Endothelial cell of umbilical vein (primary cell): Measurements from ENCODE around the gene DHCR7. TPM values are rescaled to one million over a fixed set of nuclear protein-coding genes. Genes with fewer than 3 reads are reported as not detected.

Experiments
- BruUV-seq: library from RNA; stranded (reverse); fragments of 400-500 nt; replicated peaks from 2 replicates; lab custom pipeline; 2021; lab: Mats Ljungman, UMichigan
- CTCF ChIA-PET: fragments of 300-600, 350-600 bp; sonication (Branson Sonifier 250); formaldehyde crosslinking; loops from one replicate; lab custom pipeline; 2021; ENCODE audit warnings: antibody characterized with exemption, inconsistent platforms; lab: Charles Lee
- POLR2A ChIA-PET: fragments of 300-600, 350-600 bp; sonication (Branson Sonifier 250); formaldehyde crosslinking; loops from one replicate; lab custom pipeline; 2021; ENCODE audit warnings: antibody characterized with exemption, inconsistent platforms; lab: Charles Lee
- DNase-seq: peaks from one replicate; pipeline ENCODE4 v3.0.0-alpha.2; 2011; ENCODE audit warnings: low read depth, low spot score
- FAIRE-seq: peaks from 2 replicates; lab custom pipeline; 2011; peaks lifted over from hg19 to GRCh38; lab: Jason Lieb, UNC
- H2AFZ ChIP-seq: 2 replicates; pipeline ENCODE4 v1.6.0; 2012; ENCODE audit warnings: low read depth, low read length, control low read depth, inconsistent platforms
- H3K27ac ChIP-seq: 2 replicates; pipeline ENCODE4 v1.5.1; 2011; ENCODE audit warnings: low read depth, mild to moderate bottlenecking, control low read depth, low read length, moderate library complexity; ENCODE audit not compliant: insufficient read depth
- H3K27me3 ChIP-seq, 2 experiments: 2 replicates each; pipeline versions ENCODE4 v1.6.0 to v1.6.1; 2011; ENCODE audit warnings: low read length in 2 of 2, mixed read lengths in 1 of 2; ENCODE audit not compliant: control insufficient read depth in 2 of 2, insufficient read depth in 2 of 2
- H3K36me3 ChIP-seq, 2 experiments: 2 replicates in 1 of 2; 3 replicates in 1 of 2; pipeline ENCODE4 v1.5.1; 2011; ENCODE audit warnings: low read length in 2 of 2, mild to moderate bottlenecking in 1 of 2, moderate library complexity in 1 of 2; ENCODE audit not compliant: control insufficient read depth in 2 of 2, insufficient read depth in 2 of 2; ENCODE audit errors: extremely low read depth in 1 of 2
- H3K4me1 ChIP-seq: 3 replicates; pipeline ENCODE4 v1.5.1; 2011; ENCODE audit warnings: mild to moderate bottlenecking, low read length; ENCODE audit not compliant: control insufficient read depth, insufficient read depth; ENCODE audit errors: extremely low read depth
- H3K4me2 ChIP-seq: 2 replicates; pipeline ENCODE4 v1.6.1; 2011; ENCODE audit warnings: low read length, control low read depth, mixed read lengths; ENCODE audit not compliant: insufficient read depth
- H3K4me3 ChIP-seq, 3 experiments: fragments of 200-600 bp in 1 of 3; sonication (generic), shearing (Covaris generic) in 1 of 3; replicated peaks in 1 of 3; 2 replicates each; pipeline ENCODE4 v1.5.1; 2011 to 2016; ENCODE audit warnings: control low read depth in 3 of 3, low read length in 3 of 3, mild to moderate bottlenecking in 2 of 3, inconsistent platforms in 1 of 3, low read depth in 1 of 3, moderate library complexity in 1 of 3; ENCODE audit not compliant: insufficient read depth in 1 of 3
- H3K79me2 ChIP-seq: 2 replicates; pipeline ENCODE4 v1.6.0; 2012; ENCODE audit warnings: low read length, inconsistent platforms; ENCODE audit not compliant: control insufficient read depth, insufficient read depth
- H3K9ac ChIP-seq: replicated peaks from 2 replicates; pipeline ENCODE3; 2011; ENCODE audit warnings: low read length, control low read depth; ENCODE audit not compliant: insufficient read depth; ENCODE audit errors: extremely low read depth
- H3K9me1 ChIP-seq: replicated peaks from 3 replicates; pipeline ENCODE4 v1.6.0; 2011; ENCODE audit warnings: mild to moderate bottlenecking, low read length; ENCODE audit not compliant: control insufficient read depth, insufficient read depth; ENCODE audit errors: extremely low read depth
- H3K9me3 ChIP-seq: replicated peaks from 2 replicates; pipeline ENCODE4 v1.5.1; 2012; ENCODE audit warnings: low read length, inconsistent platforms; ENCODE audit not compliant: control insufficient read depth, insufficient read depth
- H4K20me1 ChIP-seq: replicated peaks from 2 replicates; pipeline ENCODE3; 2011; ENCODE audit warnings: mild to moderate bottlenecking, low read length; ENCODE audit not compliant: control insufficient read depth, insufficient read depth; ENCODE audit errors: extremely low read depth
- CTCF ChIP-seq, 2 donors: IDR thresholded peaks; 1 replicate in 1 of 2; 2 replicates in 1 of 2; pipeline ENCODE4 v1.5.1; 2011; ENCODE audit warnings: low read length in 2 of 2, mild to moderate bottlenecking in 2 of 2, moderate library complexity in 2 of 2, control low read depth in 1 of 2, inconsistent platforms in 1 of 2, low read depth in 1 of 2; ENCODE audit not compliant: insufficient read depth in 1 of 2; ENCODE audit errors: extremely low read depth in 1 of 2
- EZH2 ChIP-seq: IDR thresholded peaks from 2 replicates; pipeline ENCODE4 v1.6.1; 2012; ENCODE audit warnings: borderline replicate concordance, low read depth, mild to moderate bottlenecking, moderate library complexity, low read length, inconsistent platforms; ENCODE audit not compliant: severe bottlenecking
- FOS ChIP-seq: IDR thresholded peaks from 2 replicates; pipeline ENCODE4 v1.6.1; 2011; ENCODE audit warnings: mild to moderate bottlenecking, low read length, moderate library complexity, borderline replicate concordance; ENCODE audit not compliant: insufficient read depth
- GATA2 ChIP-seq: IDR thresholded peaks from 2 replicates; pipeline ENCODE4 v1.7.0; 2011; ENCODE audit warnings: low read depth, mild to moderate bottlenecking, moderate library complexity, mixed read lengths, low read length; ENCODE audit not compliant: insufficient read length, insufficient read depth
- JUN ChIP-seq: IDR thresholded peaks from 2 replicates; pipeline ENCODE4 v1.6.1; 2011; ENCODE audit warnings: borderline replicate concordance, low read depth; ENCODE audit not compliant: insufficient read length, insufficient read depth
- MAX ChIP-seq: IDR thresholded peaks from 2 replicates; pipeline ENCODE4 v1.6.1; 2011; ENCODE audit not compliant: insufficient read depth, insufficient read length
- MYC ChIP-seq: IDR thresholded peaks from one replicate; pipeline ENCODE4 v1.6.1; 2011; ENCODE audit warnings: mild to moderate bottlenecking, low read depth, low read length
- POLR2A ChIP-seq: IDR thresholded peaks from 2 replicates; pipeline ENCODE4 v1.6.1; 2012; ENCODE audit warnings: low read depth, mild to moderate bottlenecking, control low read depth, low read length
- POLR2AphosphoS5 ChIP-seq: IDR thresholded peaks from 2 replicates; pipeline ENCODE4 v1.6.1; 2012; ENCODE audit warnings: low read depth, mild to moderate bottlenecking, control low read depth, low read length, moderate library complexity; ENCODE audit not compliant: insufficient read depth
- dilution Hi-C: fragments of 300-500 bp; cut with MboI; formaldehyde crosslinking; loops from one replicate; pipeline ENCODE4 v1.15.0; 2019; ENCODE audit warnings: low sequenced_read_pairs; ENCODE audit not compliant: extremely low pct_ligation_motif_present
- intact Hi-C: fragments of 100-400 bp; cut with micrococcal nuclease; formaldehyde crosslinking; loops from one replicate; pipeline ENCODE4 v1.10.0; 2022
- polyA plus RNA-seq, 4 experiments: library from polyadenylated mRNA; depleted of rRNA in 3 of 4; stranded (reverse) in 3 of 4; unstranded in 1 of 4; fragments of >200 nt; gene quantifications; 2 replicates each; pipeline versions ENCODE4 v1.2.1 to v1.2.3, GENCODE V29; 2011 to 2012; ENCODE audit warnings: missing spikeins in 1 of 4
- total RNA-seq: library from RNA; stranded (reverse); gene quantifications from 2 replicates; pipeline ENCODE4 v1.2.3, GENCODE V29; 2021

The DHCR7 gene
- total and polyA plus RNA-seq, 2 donors (not counting 3 experiments of a cell fraction or from before 2014, with no cell fraction given), result 171 to 175 TPM

GRCh38 chr11:71397331-71397860 is 50.8 kb downstream of the DHCR7 start:
- TF ChIP-seq FOS (no peak), MYC (no peak), POLR2A (no peak), EZH2 (no peak), CTCF (IDR thresholded peaks at IDR 0.05; ENCODE audit: extremely low read depth in 1 of 2, insufficient read depth in 1 of 2, low read depth in 1 of 2, low read length in 2 of 2) (no peak), MAX (no peak), JUN (no peak), GATA2 (no peak), POLR2AphosphoS5 (no peak)
- BruUV-seq, result no TSS peak
- ChIA-PET POLR2A (no interaction called here), CTCF (no interaction called here)
- H3K36me3 ChIP-seq, result no peaks in the 10 kb centered on the region
- no peak for DNase-seq
- no peaks in the 10 kb centered on the region for H3K4me1 ChIP-seq
- intact Hi-C loops, result no loop called here
- no peaks in the 10 kb centered on the region for H3K27me3 ChIP-seq
- no peak overlapping the region for H3K9ac ChIP-seq
- H3K4me2 ChIP-seq, result no peak overlapping the region
- H3K27ac ChIP-seq, result no peak overlapping the region
- dilution Hi-C loops, result no loop called here
- no peak overlapping the region for H2AFZ ChIP-seq
- H4K20me1 ChIP-seq, result no peaks in the 10 kb centered on the region
- no peak overlapping the region for H3K4me3 ChIP-seq
- H3K9me3 ChIP-seq, result no peaks in the 10 kb centered on the region
- no peak for FAIRE-seq
- H3K9me1 ChIP-seq, result no peaks in the 10 kb centered on the region
- no peaks in the 10 kb centered on the region for H3K79me2 ChIP-seq
